Measurements from ENCODE around the gene MID1IP1.

The MID1IP1 gene

DNA sequence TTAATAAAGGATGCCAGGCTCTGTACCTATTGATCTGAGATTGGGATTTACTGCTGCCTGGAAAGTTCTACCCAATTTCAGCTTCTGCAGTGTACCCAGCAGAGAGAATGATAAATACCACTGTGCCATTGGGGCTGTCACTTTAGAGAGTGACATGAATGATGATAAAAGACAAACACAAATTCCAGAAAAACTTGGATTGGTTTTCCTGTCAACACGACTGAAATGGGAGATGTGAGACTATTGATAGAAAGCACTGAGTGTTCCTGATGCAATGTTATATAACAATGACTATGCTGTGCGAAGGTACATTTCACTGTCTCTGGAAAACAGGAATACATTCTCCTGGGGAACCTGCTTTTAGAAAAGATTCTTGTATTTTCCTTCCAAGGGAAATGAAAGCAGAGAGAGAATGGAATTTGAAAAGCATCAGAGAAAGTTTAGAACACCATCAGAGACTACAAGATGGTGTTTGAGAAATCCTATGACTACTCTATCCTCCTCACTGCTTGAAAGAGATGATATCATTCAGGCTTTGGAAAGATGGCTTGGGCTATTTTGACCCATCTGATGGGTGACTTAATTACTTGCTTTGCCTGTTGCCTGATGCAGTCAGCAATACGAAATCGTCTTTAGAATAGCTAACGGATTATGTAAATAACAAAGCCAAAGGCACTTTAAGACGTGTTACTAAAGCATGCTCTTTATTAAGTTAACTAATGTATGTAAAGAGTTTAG lies 49.7 kb downstream of the MID1IP1 start:
- no peak for DNase-seq (ENCODE audit: low read depth)

DNA sequence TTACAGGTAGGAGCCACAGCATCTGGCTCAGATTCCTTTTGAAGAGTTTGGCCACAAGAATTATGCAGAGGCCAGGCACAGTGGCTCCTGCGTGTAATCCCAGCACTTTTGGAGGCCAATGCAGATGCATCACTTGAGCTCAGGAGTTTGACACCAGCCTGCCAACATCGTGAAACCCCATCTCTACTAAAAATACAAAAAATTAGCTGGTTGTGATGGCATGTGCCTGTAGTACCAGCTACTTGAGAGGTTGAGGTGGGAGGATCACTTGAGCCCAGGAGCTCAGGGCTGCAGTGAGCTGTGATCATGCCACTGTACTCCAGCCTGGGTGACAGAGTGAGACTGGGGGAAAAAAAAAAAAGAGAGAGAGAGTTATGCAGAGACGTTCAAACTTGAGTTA lies 53.0 kb downstream of the MID1IP1 start:
- DNase-seq (ENCODE audit: low read depth), result no peak
- TF ChIP-seq, protein P1, sequence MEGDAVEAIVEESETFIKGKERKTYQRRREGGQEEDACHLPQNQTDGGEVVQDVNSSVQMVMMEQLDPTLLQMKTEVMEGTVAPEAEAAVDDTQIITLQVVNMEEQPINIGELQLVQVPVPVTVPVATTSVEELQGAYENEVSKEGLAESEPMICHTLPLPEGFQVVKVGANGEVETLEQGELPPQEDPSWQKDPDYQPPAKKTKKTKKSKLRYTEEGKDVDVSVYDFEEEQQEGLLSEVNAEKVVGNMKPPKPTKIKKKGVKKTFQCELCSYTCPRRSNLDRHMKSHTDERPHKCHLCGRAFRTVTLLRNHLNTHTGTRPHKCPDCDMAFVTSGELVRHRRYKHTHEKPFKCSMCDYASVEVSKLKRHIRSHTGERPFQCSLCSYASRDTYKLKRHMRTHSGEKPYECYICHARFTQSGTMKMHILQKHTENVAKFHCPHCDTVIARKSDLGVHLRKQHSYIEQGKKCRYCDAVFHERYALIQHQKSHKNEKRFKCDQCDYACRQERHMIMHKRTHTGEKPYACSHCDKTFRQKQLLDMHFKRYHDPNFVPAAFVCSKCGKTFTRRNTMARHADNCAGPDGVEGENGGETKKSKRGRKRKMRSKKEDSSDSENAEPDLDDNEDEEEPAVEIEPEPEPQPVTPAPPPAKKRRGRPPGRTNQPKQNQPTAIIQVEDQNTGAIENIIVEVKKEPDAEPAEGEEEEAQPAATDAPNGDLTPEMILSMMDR (conservative IDR thresholded peaks at IDR 0.05; ENCODE audit: low read depth, low read length), result no peak
- H3K4me3 ChIP-seq (ENCODE audit: low read depth, low read length), result no peak overlapping the region

More for the DNA sequence above, 49.7 kb downstream of the MID1IP1 start:
- TF ChIP-seq, protein P1 (conservative IDR thresholded peaks at IDR 0.05; ENCODE audit: low read depth, low read length), result no peak
- no peak overlapping the region for H3K4me3 ChIP-seq (ENCODE audit: low read depth, low read length)

Measured in choroid plexus epithelial cell (primary cell).